MM.1S (cell line): ENCODE data around the gene RELN.

ENCODE experiments used
- DNase-seq: peaks from one replicate; pipeline ENCODE4 v3.0.0-alpha.2; 2015
- H2AFZ ChIP-seq: fragments of 300-600 bp; sonication (generic); 2 replicates; pipeline ENCODE4 v1.6.0; 2016; ENCODE audit warnings: antibody characterized with exemption, low read length
- H3F3A ChIP-seq: fragments of 300-600 bp; sonication (generic); 2 replicates; pipeline ENCODE4 v1.6.1; 2016; ENCODE audit warnings: mild to moderate bottlenecking, antibody characterized with exemption, low read length, moderate library complexity, mixed read lengths; ENCODE audit not compliant: insufficient read depth
- H3K27ac ChIP-seq: fragments of 300-600 bp; sonication (generic); 2 replicates; pipeline ENCODE4 v1.5.1; 2016; ENCODE audit warnings: mild to moderate bottlenecking, low read length
- H3K27me3 ChIP-seq: fragments of 300-600 bp; sonication (generic); replicated peaks from 2 replicates; pipeline ENCODE4 v1.6.0; 2016; ENCODE audit warnings: low read length; ENCODE audit not compliant: insufficient read depth
- H3K36me3 ChIP-seq: fragments of 300-600 bp; sonication (generic); replicated peaks from 2 replicates; pipeline ENCODE4 v1.6.1; 2016; ENCODE audit warnings: mild to moderate bottlenecking, low read length, mixed read lengths; ENCODE audit not compliant: insufficient read depth
- H3K4me1 ChIP-seq: fragments of 300-600 bp; sonication (generic); 2 replicates; pipeline ENCODE4 v1.6.1; 2016; ENCODE audit warnings: low read length, mixed read lengths
- H3K4me2 ChIP-seq: fragments of 300-600 bp; sonication (generic); 2 replicates; pipeline ENCODE4 v1.6.0; 2016; ENCODE audit warnings: low read depth, low read length
- H3K4me3 ChIP-seq: fragments of 300-600 bp; sonication (generic); 2 replicates; pipeline ENCODE4 v1.5.1; 2016; ENCODE audit warnings: low read length, mixed read lengths
- H3K79me2 ChIP-seq: fragments of 300-600 bp; sonication (generic); 2 replicates; pipeline ENCODE4 v1.6.1; 2016; ENCODE audit warnings: mixed run types, low read length, mixed read lengths
- H3K9ac ChIP-seq: fragments of 300-600 bp; sonication (generic); 2 replicates; pipeline ENCODE4 v1.6.1; 2016; ENCODE audit warnings: low read length, mixed read lengths
- H3K9me2 ChIP-seq: fragments of 300-600 bp; sonication (generic); replicated peaks from 2 replicates; pipeline ENCODE4 v1.6.1; 2016; ENCODE audit warnings: mild to moderate bottlenecking, low read length, mixed read lengths; ENCODE audit not compliant: insufficient read depth
- H3K9me3 ChIP-seq: fragments of 300-600 bp; sonication (generic); replicated peaks from 2 replicates; pipeline ENCODE4 v1.6.1; 2016; ENCODE audit warnings: mild to moderate bottlenecking, low read length, mixed read lengths; ENCODE audit not compliant: insufficient read depth
- H4K20me1 ChIP-seq: fragments of 300-600 bp; sonication (generic); 2 replicates; pipeline ENCODE4 v1.6.1; 2016; ENCODE audit warnings: mild to moderate bottlenecking, low read length, moderate library complexity, mixed read lengths; ENCODE audit not compliant: insufficient read depth
- CTCF ChIP-seq: fragments of 300-600 bp; sonication (generic); IDR thresholded peaks from 2 replicates; pipeline ENCODE4 v1.5.1; 2016; ENCODE audit warnings: antibody characterized with exemption, low read length, mixed read lengths
- EZH2 ChIP-seq: fragments of 300-600 bp; sonication (generic); optimal IDR thresholded peaks from 2 replicates; pipeline ENCODE3; 2017; ENCODE audit warnings: low read depth, mild to moderate bottlenecking, antibody characterized with exemption, low read length, mixed read lengths
- EZH2phosphoT487 ChIP-seq: fragments of 300-600 bp; sonication (generic); IDR thresholded peaks from 2 replicates; pipeline ENCODE4 v1.6.1; 2018; ENCODE audit warnings: antibody characterized with exemption, low read length

RELN gene

GRCh38 chr7:103469095-103469948 is 520.1 kb downstream of the RELN start:
- Histone ChIP-seq H4K20me1 (no peaks in the 10 kb centered on the region), H3K27me3 (no peaks in the 10 kb centered on the region), H2AFZ (no peak overlapping the region), H3K9me2 (no peaks in the 10 kb centered on the region), H3K9me3 (no peaks in the 10 kb centered on the region), H3K4me3 (no peak overlapping the region), H3K4me1 (no peaks in the 10 kb centered on the region), H3F3A (no peaks in the 10 kb centered on the region), H3K4me2 (no peak overlapping the region), H3K79me2 (no peaks in the 10 kb centered on the region), H3K27ac (no peak overlapping the region), H3K9ac (no peak overlapping the region), H3K36me3 (no peaks in the 10 kb centered on the region)
- DNase-seq = no peak
- TF ChIP-seq EZH2 (no peak), CTCF (no peak), EZH2phosphoT487 (no peak)

DNA sequence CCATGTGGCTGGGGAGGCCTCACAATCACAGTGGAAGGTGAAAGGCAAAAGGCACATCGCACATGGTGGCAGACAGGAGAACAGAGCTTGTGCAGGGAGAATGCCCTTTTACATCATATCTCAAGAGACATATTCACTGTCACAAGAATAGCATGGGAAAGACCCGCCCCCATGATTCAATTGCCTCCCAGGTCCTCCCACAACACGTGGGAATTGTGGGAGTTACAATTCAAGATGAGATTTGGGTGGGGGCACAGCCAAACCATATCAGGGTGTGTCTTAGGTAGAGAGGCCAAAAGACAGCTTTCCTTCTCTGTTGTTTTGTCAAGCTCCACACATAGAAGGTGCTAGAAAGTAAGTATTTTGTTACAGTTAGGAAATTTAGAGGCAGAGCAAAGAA is 522.6 kb downstream of the RELN start:
- H3K4me1 ChIP-seq = no peaks in the 10 kb centered on the region
- H3K4me3 ChIP-seq = no peak overlapping the region
- no peaks in the 10 kb centered on the region for H3K27me3 ChIP-seq
- no peaks in the 10 kb centered on the region for H3K9me2 ChIP-seq
- H3K9me3 ChIP-seq = no peaks in the 10 kb centered on the region
- DNase-seq = no peak
- TF ChIP-seq CTCF (no peak), EZH2 (no peak), EZH2phosphoT487 (no peak)
- H3K4me2 ChIP-seq = no peak overlapping the region
- H4K20me1 ChIP-seq = no peaks in the 10 kb centered on the region
- H3K9ac ChIP-seq = no peak overlapping the region
- no peak overlapping the region for H2AFZ ChIP-seq
- no peaks in the 10 kb centered on the region for H3K79me2 ChIP-seq
- H3F3A ChIP-seq = no peaks in the 10 kb centered on the region
- no peaks in the 10 kb centered on the region for H3K36me3 ChIP-seq
- no peak overlapping the region for H3K27ac ChIP-seq

DNA sequence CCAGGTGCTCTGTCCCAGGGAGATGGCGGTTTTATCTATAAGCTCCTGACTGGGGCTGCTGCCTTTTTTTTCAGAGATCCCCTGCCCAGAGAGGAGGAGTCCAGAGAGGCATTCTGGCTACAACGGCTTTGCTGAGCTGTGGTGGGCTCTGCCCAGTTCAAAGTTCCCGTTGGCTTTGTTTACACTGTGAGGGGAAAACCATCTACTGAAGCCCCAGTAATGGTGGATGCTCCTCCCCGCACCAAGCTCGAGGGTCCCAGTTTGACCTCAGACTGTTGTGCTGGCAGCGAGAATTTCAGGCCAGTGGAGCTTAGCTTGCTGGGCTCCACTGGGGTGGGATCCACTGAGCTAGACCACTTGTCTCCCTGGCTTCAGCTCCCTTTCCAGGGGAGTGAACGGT is 527.1 kb downstream of the RELN start:
- Histone ChIP-seq H3K79me2 (no peaks in the 10 kb centered on the region), H3K9me3 (no peaks in the 10 kb centered on the region), H3K36me3 (no peaks in the 10 kb centered on the region), H3K27ac (no peak overlapping the region), H3K4me2 (no peak overlapping the region), H3K9ac (no peak overlapping the region), H3K4me3 (no peak overlapping the region), H2AFZ (no peak overlapping the region), H3K4me1 (no peaks in the 10 kb centered on the region), H3K9me2 (no peaks in the 10 kb centered on the region), H3K27me3 (no peaks in the 10 kb centered on the region), H4K20me1 (no peaks in the 10 kb centered on the region), H3F3A (no peaks in the 10 kb centered on the region)
- no peak for TF ChIP-seq CTCF
- TF ChIP-seq EZH2phosphoT487 = no peak
- no peak for TF ChIP-seq EZH2
- DNase-seq = no peak
